ENCODE measurements around the gene ZNF485. TPM values are rescaled to one million over a fixed set of nuclear protein-coding genes. Genes with fewer than 3 reads are reported as not detected.

Gene ZNF485
- total and polyA plus RNA-seq, 2 donors (not counting 1 experiment from before 2014, with no cell fraction given): 1.4 to 3.5 TPM

DNA sequence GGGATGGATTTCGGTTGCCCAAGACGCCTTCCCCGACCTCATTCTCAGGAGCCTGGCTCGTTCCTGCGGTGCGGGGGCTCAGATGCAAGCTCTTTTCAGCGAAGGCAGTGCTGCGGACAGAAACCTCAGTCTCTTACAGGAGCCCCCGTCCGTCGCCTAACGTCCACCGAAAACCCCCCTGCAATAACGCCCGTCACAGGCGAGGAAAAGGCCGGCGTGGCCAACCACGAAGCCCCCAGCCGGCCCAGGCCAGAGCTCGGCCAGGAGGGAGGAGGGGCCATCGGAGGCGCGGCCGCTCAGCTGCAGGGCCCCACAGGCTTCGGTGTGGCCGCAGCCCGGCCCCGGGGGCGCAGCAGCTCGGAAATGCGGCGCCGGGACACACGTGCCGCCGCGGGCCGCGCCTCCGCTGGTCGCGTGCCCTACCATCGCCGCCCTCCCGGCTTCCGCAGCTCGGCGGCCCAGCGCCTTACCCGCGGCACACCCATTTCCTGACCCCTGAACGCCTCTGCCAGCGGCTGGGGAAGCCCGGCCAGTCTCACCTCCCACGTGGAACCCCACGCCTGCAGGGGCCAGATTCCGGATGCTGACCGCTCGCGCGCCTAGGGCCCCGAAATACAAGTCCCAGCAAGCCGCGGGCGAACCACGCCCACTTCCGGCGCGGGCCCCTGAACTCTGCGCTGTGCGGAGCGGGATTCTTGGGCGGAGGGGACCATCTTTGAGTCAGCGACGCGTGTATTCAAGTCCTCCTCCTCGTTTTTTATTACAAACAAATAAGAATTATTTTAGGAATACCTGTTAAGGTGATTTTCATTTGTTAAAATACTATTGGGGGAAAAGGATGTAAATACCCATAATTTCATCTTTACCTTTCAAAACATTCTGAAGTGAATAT lies 32.0 kb upstream of the ZNF485 start, which contains the start of gene ZNF239:
ZNF239 (minus strand) TSS at position 616 of the 892 bp plus-strand sequence. CDS start 16,537 bp downstream, outside the sequence.
- peak within 1 kb of the TSS; percentile 84 for H3K4me2 ChIP-seq (ENCODE audit: extremely low read depth, insufficient read depth, low read length)
- peak within 1 kb of the TSS; percentile 75 for H2AFZ ChIP-seq (ENCODE audit: low read length)
- no peaks in the 10 kb centered on the region for H3K79me2 ChIP-seq (ENCODE audit: control insufficient read depth, insufficient read depth, low read length)
- H3K9me3 ChIP-seq (ENCODE audit: control insufficient read depth, insufficient read depth, low read depth, low read length): no peaks in the 10 kb centered on the region
- no peaks in the 10 kb centered on the region for H3K4me1 ChIP-seq (ENCODE audit: control insufficient read depth, extremely low read depth, insufficient read depth, low read length)
- H4K20me1 ChIP-seq (ENCODE audit: control insufficient read depth, extremely low read depth, insufficient read depth, low read length): no peaks in the 10 kb centered on the region
- H3K27me3 ChIP-seq (ENCODE audit: control insufficient read depth, insufficient read depth, low read length): no peaks in the 10 kb centered on the region
- peak within 1 kb of the TSS; percentile 65 for H3K9ac ChIP-seq (ENCODE audit: insufficient read depth, low read length)
- peak within 1 kb of the TSS; percentile 47 for H3K27ac ChIP-seq (ENCODE audit: insufficient read depth, low read length)
- no peak for TF ChIP-seq EZH2 (IDR thresholded peaks at IDR 0.05; ENCODE audit: low read length, missing control alignments)
- no peak for TF ChIP-seq CTCF (conservative IDR thresholded peaks at IDR 0.05 in 1 of 2, IDR thresholded peaks at IDR 0.05 in 1 of 2; ENCODE audit: low read depth in 1 of 2, low read length in 2 of 2)
- peak; percentile 89 to 92 for DNase-seq (ENCODE audit: low read depth in 2 of 2)
- H3K36me3 ChIP-seq (ENCODE audit: control insufficient read depth, insufficient read depth, low read length): no peaks in the 10 kb centered on the region
- peak within 1 kb of the TSS; percentile 62 to 76 (median 65) for H3K4me3 ChIP-seq (replicated peaks in 1 of 4; ENCODE audit: control extremely low read depth in 1 of 4, insufficient read depth in 1 of 4, low read depth in 3 of 4, low read length in 4 of 4)

DNA sequence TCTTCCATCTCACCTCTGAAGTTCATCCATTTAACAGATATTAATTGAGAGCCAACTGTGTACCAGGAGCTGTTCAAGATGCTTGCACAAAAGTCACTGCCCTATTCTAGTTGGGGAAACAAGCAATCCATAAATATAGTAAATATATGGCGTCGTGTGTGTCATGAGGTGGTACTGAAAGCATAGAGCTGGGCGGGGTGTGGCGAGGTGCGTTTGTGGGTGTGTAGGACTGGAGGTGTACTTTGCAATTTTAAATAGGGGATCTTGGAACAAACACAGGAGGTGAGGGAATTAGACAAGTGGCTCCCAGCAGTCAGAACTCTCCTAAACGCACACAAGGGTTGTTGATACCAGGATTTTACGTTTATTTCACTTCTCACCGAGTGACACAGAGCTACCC lies 31.3 kb upstream of the ZNF485 start:
- H3K36me3 ChIP-seq (ENCODE audit: control insufficient read depth, insufficient read depth, low read length): no peaks in the 10 kb centered on the region
- H3K4me2 ChIP-seq (ENCODE audit: extremely low read depth, insufficient read depth, low read length): peak overlapping the region; percentile 84
- H4K20me1 ChIP-seq (ENCODE audit: control insufficient read depth, extremely low read depth, insufficient read depth, low read length): no peaks in the 10 kb centered on the region
- TF ChIP-seq CTCF (conservative IDR thresholded peaks at IDR 0.05 in 1 of 2, IDR thresholded peaks at IDR 0.05 in 1 of 2; ENCODE audit: low read depth in 1 of 2, low read length in 2 of 2) (no peak), EZH2 (IDR thresholded peaks at IDR 0.05; ENCODE audit: low read length, missing control alignments) (no peak)
- no peak for DNase-seq (ENCODE audit: low read depth in 2 of 2)
- H3K27ac ChIP-seq (ENCODE audit: insufficient read depth, low read length): no peak overlapping the region
- H3K79me2 ChIP-seq (ENCODE audit: control insufficient read depth, insufficient read depth, low read length): no peaks in the 10 kb centered on the region
- H3K27me3 ChIP-seq (ENCODE audit: control insufficient read depth, insufficient read depth, low read length): no peaks in the 10 kb centered on the region
- H3K4me3 ChIP-seq (replicated peaks in 1 of 4; ENCODE audit: control extremely low read depth in 1 of 4, insufficient read depth in 1 of 4, low read depth in 3 of 4, low read length in 4 of 4): peak overlapping the region; percentile 62 to 67 (median 64)
- no peak overlapping the region for H3K9ac ChIP-seq (ENCODE audit: insufficient read depth, low read length)
- H3K9me3 ChIP-seq (ENCODE audit: control insufficient read depth, insufficient read depth, low read depth, low read length): no peaks in the 10 kb centered on the region
- H2AFZ ChIP-seq (ENCODE audit: low read length): peak overlapping the region; percentile 75
- no peaks in the 10 kb centered on the region for H3K4me1 ChIP-seq (ENCODE audit: control insufficient read depth, extremely low read depth, insufficient read depth, low read length)

DNA sequence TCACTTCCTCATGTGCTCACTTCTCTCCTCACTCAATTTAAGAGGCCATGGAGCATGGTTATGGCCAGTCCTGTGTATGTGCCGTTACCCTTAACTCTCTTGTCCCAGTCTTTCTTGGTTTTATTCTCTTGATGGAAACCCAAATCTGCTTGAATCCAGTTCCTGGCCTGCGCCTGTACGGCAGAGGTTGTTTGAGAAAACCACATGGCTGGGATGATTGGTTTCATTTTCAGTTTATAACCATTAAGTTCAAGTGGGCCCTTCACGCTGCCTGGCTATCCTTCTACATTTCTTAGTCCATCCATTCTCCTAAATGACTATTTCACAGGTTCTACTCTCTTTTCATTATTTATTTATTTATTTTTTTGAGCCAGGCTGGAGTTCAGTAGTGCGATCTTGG lies 30.2 kb upstream of the ZNF485 start:
- H3K36me3 ChIP-seq (ENCODE audit: control insufficient read depth, insufficient read depth, low read length): no peaks in the 10 kb centered on the region
- H3K4me1 ChIP-seq (ENCODE audit: control insufficient read depth, extremely low read depth, insufficient read depth, low read length): no peaks in the 10 kb centered on the region
- no peak overlapping the region for H3K27ac ChIP-seq (ENCODE audit: insufficient read depth, low read length)
- no peaks in the 10 kb centered on the region for H3K27me3 ChIP-seq (ENCODE audit: control insufficient read depth, insufficient read depth, low read length)
- H3K9me3 ChIP-seq (ENCODE audit: control insufficient read depth, insufficient read depth, low read depth, low read length): no peaks in the 10 kb centered on the region
- H3K9ac ChIP-seq (ENCODE audit: insufficient read depth, low read length): no peak overlapping the region
- TF ChIP-seq CTCF (conservative IDR thresholded peaks at IDR 0.05 in 1 of 2, IDR thresholded peaks at IDR 0.05 in 1 of 2; ENCODE audit: low read depth in 1 of 2, low read length in 2 of 2): no peak
- no peak for TF ChIP-seq EZH2 (IDR thresholded peaks at IDR 0.05; ENCODE audit: low read length, missing control alignments)
- H3K4me2 ChIP-seq (ENCODE audit: extremely low read depth, insufficient read depth, low read length): no peak overlapping the region
- no peak overlapping the region for H3K4me3 ChIP-seq (replicated peaks in 1 of 4; ENCODE audit: control extremely low read depth in 1 of 4, insufficient read depth in 1 of 4, low read depth in 3 of 4, low read length in 4 of 4)
- H4K20me1 ChIP-seq (ENCODE audit: control insufficient read depth, extremely low read depth, insufficient read depth, low read length): no peaks in the 10 kb centered on the region
- no peak overlapping the region for H2AFZ ChIP-seq (ENCODE audit: low read length)
- DNase-seq (ENCODE audit: low read depth in 2 of 2): no peak
- no peaks in the 10 kb centered on the region for H3K79me2 ChIP-seq (ENCODE audit: control insufficient read depth, insufficient read depth, low read length)

Measured in fibroblast of lung (primary cell).